Heart left ventricle (tissue), 13 donors: ENCODE measurements around the gene TENT4B.

Experiments used
- CTCF ChIP-seq, 12 donors: fragments of 200-600 bp; sonication (generic) in 4 of 12; IDR thresholded peaks; one replicate each; pipeline versions ENCODE4 v1.5.0 to v1.8.0; 2018 to 2022; ENCODE audit warnings: antibody characterized with exemption in 12 of 12, mild to moderate bottlenecking in 5 of 12
- POLR2A ChIP-seq, 2 donors: fragments of 450-650 bp; IDR thresholded peaks; one replicate each; pipeline ENCODE4 v1.6.1; 2017; ENCODE audit warnings: antibody characterized with exemption in 2 of 2, mild to moderate bottlenecking in 2 of 2, moderate library complexity in 2 of 2
- donor health status: ischemic (EF 13 %, LVEDD 7.1; RV severe dilation, severe dysfunction).
- donor health status: DM: no; HTN: yes; CAD: no.
- donor health status: DM: no; HTN: no; CAD: no.
- donor health status: ischemic (EF 25% LVEDD 6.9; RV normal size, moderate dysfunction).
- donor health status: ischemic (EF 25% LVEDD 5.7; RV mildly dilated, moderate dysfunction).
- donor health status: ischemic (EF 35%, LVEDD 5.7; RV mildly dilated, moderate dysfunction).
- donor health status: nonischemic (EF 11% LVEDD 7.7; RV severe dilation, severe dysfunction).
- donor health status: DM: yes; HTN: yes; CAD: no.
- donor health status: PGD.
- donor health status: ischemic (EF 29% LVEDD 5.4; RV normal size, mild dysfunction).
- donor health status: nonischemic (EF 23%, LVEDD 6.1; RV moderate dilation, normal function).

GRCh38 chr16:50197582-50197981, 44.5 kb downstream of the TENT4B start:
- TF ChIP-seq CTCF (IDR thresholded peaks at IDR 0.05) (no peak), POLR2A (IDR thresholded peaks at IDR 0.05) (no peak)
